ENCODE data around the gene CIT. TPM values are rescaled to one million over a fixed set of nuclear protein-coding genes. Genes with fewer than 3 reads are reported as not detected.
"Not testable (repeated sequence)": the region's sequence is repeated elsewhere in the genome, so short reads cannot be mapped to it uniquely, and the experiment has no call there.

The CIT gene
- total RNA-seq, 1 donor from 2014 or later = 1.8 TPM

DNA sequence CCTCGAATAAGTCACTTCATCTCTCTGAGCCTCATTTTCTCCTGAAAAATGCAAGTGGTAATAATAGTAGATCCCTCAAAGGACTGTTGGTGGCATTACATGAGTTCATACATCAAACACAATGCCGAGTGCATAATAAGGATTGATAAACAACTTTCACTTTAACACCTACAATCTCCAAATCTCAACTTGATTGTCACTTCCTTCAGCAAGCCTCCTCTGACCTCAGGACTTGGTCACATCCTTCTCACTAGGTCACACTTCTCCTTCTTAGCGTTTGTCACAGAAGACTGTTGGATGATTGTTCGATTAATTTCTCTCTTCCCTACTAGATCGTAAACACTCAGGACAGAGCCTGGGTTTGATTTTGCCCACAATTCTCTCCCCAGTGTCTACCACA is 217.0 kb downstream of the CIT start:
- DNase-seq (ENCODE audit: low spot score) = no peak

DNA sequence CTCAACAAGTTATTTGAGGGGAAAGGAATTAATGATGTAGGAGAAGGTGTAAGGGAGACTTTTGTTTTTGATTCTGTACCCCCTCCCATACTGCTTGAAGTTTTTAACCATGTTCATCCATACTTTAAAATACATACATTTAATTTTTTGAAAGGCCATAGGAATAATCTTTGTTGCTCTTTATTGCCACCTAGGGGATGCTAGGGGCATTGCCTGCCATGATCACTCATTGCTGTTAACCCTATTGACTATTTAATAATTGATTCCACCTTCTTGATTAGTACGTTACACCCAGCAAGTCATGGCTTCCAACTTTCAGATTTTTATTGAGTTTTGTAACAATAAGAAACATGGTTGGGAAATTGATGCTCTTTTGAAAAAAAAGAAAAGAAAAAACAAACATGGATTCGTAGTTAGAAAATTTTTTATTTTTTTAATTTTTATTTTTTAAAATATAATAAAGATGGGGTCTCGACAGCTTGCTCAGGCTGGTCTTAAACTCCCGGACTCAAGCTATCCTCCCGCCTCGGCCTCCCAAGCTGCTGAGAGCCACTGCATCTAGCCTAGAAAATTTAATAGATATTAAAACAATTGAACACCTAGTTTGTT is 217.7 kb downstream of the CIT start:
- DNase-seq (ENCODE audit: low spot score) = no peak
- ATAC-seq = peak; percentile 79

More for the DNA sequence above, 217.0 kb downstream of the CIT start:
- ATAC-seq = no peak

DNA sequence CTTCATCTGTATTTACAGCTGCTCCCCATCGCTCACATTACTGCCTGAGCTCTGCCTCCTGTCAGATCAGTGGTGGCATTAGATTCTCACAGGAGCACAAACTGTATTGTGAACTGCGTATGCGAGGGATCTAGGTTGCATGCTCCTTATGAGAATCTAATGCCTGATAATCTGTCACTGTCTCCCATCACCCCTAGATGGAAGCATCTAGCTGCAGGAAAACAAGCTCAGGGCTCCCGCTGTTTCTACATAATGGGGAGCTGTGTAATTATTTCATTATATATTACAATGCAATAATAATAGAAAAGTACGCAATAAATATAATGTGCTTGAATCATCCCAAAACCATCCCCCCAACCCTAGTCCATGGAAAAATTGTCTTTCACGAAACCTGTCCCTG is 219.0 kb downstream of the CIT start:
- ATAC-seq; DNase-seq (ENCODE audit: low spot score): not testable (repeated sequence)

DNA sequence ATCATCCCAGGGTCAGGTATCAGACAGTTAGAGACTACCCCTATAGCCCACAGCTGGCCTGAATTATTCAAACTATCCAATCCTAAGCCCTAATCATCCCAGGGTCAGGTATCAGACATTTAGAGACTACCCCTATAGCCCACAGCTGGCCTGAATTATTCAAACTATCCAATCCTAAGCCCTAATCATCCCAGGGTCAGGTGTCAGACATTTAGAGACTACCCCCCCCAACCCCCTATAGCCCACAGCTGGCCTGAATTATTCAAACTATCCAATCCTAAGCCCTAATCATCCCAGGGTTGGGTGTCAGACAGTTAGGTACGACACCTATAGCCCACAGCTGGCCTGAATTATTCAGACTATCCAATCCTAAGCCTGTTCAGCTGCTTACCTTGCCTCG is 220.1 kb downstream of the CIT start:
- ATAC-seq; DNase-seq (ENCODE audit: low spot score): not testable (repeated sequence)

DNA sequence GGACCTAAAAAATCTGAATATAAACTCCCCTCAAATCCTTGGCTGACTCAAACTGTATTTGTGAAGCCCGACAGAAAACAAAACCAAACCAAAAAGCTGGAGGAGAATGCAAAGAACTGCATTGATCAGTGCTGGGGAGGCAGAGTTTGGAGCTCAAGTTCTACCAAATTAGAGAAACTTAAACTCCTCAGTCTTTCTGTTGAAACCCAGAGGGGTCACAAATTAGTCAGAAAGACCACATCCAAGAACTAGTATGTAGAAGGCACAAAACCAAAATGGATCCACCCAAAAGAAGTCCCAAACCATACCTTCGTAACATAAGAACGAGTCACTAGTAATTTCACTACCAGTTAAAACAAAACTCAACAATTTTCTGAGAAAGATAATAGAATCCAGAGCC is 224.5 kb downstream of the CIT start:
- DNase-seq (ENCODE audit: low spot score) (no peak), ATAC-seq (no peak)

DNA sequence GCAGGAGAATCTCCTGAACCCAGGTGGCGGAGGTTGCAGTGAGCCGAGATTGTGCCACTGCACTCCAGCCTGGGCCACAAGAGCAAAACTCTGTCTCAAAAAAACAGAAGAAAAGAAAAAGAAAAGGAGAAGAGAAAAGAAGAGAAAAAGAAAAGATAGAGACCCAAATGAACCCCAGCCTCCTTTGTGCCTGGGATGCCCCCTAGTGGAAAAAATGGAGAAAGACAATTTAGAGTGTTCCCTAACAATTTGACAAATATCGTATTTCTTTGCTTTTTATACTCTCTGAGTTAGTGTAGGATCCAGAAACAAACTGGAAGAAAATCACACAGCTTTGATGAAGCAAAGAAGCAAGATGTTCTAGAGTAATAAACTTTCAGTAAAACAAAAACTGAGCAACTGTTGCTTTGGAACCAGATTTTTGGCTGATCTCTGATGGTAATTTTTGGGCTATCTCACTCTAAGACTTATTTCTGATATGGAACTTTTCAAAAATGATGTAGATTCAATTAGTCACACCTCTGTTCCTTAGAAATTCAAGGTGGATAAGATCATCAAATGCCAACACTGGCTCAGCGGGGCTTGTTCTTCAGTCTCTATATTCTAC is 227.8 kb downstream of the CIT start:
- peak; percentile 71 for ATAC-seq
- no peak for DNase-seq (ENCODE audit: low spot score)

DNA sequence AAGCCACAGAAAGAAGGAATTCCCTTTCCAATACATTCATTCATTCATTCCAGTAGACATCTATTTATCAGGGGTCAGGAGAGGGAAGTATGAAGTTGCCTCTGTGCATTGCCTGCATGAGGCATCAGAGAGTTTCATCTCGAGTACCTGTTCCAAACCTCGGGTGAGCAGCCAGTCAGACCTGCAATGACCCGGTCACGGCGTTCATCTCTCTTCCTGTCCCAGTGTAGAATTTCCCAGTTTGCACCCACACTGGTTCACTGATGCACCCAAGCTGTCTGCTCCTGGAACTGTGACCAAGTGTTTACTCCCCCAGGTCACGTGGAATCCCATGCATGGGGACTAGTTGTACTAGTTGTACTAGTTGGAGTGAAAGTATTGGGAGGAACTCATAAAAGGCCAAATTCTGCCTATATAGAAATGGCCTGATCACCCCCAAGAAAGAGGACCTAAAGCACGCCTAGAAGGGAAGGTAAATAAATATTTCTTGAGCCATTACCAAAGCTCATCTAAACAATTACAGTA is 231.5 kb downstream of the CIT start:
- ATAC-seq = no peak
- no peak for DNase-seq (ENCODE audit: low spot score)

DNA sequence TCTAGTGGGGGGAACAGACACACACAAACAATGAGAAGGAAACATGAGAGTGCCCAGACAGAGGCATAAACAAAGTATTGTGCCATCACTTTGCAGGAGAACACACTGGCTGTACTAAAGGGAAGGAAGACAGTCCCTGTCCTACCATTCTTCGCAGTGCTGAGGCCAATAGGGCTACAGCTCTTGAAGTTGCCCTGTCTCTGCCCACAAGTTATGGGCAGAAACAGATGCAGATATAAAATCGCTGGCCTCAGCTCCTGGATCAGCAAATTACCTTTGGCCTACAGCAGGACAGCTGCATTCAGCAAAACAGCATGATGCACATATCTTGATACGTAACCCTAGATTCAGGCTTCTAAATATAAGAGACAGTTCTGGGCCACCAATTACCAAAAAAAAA is 232.2 kb downstream of the CIT start:
- ATAC-seq (no peak), DNase-seq (ENCODE audit: low spot score) (no peak)

DNA sequence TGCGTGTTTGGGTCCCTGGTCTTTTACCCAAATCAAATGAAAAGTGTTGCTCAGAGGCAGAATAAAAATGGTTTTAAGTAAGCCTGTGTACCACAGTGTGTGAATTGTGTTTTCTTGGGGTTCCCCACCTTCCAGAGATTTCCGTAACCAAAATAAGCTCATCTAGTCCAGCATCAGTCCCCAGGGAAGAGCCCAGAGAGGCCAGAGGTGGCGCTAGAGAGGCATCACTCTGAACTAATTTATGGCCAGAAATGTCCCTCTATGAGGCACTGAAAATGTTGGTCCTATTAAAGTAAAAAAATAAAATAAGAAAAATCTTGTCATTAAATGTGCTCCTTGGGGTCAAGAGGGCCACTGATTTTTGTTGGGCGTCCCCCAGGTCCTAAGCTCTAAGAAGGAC is 234.1 kb downstream of the CIT start:
- DNase-seq (ENCODE audit: low spot score) (no peak), ATAC-seq (no peak)

Other genes with a start within 250 kb of the CIT start
- gene PRKAB1, start 209.2 kb downstream of the CIT start, total RNA-seq = 13.0 TPM
- gene BICDL1, start 111.9 kb upstream of the CIT start, total RNA-seq = 9.4 TPM
- gene RAB35, start 239.4 kb upstream of the CIT start, total RNA-seq = 16.1 TPM